Stimulated activated CD8-positive, alpha-beta memory T cell treated with anti-CD3 and anti-CD28 coated beads, Interleukin-2, amount 100 ng/mL, for 1 hour (primary cell): ENCODE results near the gene LRRC10.

ENCODE experiments used
- DNase-seq, 2 donors: peaks; one replicate each; pipeline ENCODE4 v3.0.0-alpha.2; 2020; ENCODE audit warnings: low read depth in 2 of 2

The LRRC10 gene

DNA sequence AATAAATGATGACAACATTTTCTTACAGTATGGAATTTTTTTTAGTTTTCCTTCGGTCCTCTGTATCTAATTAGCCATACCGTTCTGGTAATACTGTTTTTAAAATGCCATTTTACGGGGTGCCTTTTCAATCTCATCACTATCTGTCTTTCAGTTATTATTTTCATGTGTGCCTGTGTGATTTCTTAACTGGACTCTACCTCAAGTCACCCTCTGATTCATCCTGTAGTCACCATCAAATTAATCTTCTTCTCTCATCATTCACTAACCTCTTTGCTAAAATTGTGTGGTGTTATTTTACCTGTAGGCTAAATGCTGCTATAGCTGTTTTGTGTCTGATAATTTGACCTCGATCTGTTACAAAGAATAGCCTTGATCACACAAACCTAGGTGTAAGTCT lies 41.5 kb downstream of the LRRC10 start:
- DNase-seq = no peak

DNA sequence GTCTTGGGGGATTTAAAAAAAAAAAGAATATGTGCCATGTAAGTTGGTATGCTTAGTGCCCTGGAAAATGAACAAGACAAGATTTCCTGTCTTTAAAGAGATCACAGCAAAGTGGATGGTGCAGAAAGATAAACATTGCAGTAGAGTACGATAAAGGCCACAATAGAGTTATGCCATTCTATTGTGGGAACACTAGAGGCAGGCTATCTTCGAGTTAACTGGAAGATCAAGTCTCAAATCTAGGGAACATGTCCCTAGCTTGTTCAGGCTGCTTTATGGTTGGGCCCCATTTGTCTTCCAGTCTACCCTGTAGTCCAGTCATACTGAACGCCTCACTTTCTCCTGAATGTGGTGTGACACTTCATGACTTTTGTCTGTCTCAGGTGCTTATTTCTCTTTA lies 44.1 kb downstream of the LRRC10 start:
- DNase-seq = no peak

DNA sequence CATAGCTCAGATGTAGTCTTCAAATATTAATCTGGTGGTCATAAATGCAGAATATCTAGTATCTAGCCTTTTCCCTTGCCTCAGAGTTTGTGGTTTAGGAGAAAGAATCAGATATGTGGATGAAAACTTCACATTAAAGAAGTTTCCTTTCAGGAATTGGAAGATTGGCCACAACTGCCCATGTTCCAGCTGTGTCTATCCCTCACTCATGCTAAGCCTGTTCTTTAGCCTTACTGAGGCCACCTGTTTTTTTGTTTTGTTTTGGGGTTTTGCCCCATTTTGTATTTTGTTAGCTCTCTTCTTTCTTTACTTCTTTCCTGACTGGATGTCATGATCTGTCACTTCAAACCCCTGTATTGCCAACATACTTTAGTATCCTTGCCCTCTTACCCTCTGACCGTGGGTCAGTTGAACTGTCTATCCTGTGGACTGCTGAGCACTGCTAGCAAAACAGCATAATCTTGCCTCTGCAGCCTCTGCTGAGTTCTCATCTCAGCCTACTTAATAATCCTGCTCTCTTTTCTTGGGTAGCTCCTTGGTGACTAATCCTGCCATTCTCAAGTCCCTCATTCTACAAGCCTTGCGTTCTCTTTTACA lies 47.4 kb downstream of the LRRC10 start:
- DNase-seq = no peak
